ENCODE data around the gene GOLGA8M. TPM values are rescaled to one million over a fixed set of nuclear protein-coding genes. Genes with fewer than 3 reads are reported as not detected.
"Not testable (repeated sequence)": the region's sequence is repeated elsewhere in the genome, so short reads cannot be mapped to it uniquely, and the experiment has no call there.

GOLGA8M gene
- polyA plus RNA-seq, 1 donor, result 1.4 TPM

DNA sequence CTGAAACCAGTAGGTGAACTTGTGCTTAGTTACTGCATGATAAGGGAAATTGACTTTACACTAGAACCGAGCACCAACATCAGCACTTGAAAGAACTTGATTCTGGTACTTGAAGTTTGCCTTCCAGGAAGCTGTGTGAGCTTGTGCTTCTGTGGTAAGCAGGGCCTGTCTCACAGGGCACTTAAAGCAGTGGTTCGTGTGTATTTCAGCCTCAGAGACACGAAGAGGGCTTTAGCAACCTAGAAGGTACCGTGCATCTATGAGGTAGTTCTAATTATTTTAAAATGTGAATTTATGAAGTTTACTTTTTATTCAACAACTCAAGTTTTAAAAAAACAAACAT is 56.2 kb downstream of the GOLGA8M start:
- not testable (repeated sequence) for DNase-seq

DNA sequence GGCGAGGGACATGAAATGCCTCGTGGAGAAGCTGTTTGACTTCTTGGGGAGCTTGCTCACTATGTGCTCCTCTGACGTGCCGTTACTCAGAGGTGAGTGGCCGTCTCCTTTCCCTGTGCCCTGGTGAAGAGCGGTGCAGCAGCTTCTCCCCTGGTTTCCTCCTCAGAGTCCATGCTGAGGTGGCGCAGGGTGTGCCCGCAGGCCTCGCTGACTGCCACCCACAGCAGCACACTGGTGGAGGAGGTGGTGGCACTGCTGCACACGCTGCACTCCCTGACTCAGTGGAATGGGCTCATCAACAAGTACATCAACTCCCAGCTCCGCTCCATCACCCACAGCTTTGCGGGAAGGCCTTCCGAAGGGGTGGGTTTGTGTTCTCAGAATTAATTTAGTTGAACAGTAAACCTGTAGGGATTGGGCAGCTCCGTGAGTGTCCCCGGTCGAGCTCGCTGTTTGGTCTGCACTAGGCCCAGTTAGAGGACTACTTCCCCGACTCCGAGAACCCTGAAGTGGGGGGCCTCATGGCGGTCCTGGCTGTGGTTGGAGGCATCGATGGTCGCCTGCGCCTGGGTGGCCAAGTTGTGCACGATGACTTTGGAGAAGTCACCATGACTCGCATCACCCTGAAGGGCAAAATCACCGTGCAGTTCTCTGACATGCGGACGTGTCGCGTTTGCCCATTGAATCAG is 56.7 kb downstream of the GOLGA8M start:
- DNase-seq, result not testable (repeated sequence)

DNA sequence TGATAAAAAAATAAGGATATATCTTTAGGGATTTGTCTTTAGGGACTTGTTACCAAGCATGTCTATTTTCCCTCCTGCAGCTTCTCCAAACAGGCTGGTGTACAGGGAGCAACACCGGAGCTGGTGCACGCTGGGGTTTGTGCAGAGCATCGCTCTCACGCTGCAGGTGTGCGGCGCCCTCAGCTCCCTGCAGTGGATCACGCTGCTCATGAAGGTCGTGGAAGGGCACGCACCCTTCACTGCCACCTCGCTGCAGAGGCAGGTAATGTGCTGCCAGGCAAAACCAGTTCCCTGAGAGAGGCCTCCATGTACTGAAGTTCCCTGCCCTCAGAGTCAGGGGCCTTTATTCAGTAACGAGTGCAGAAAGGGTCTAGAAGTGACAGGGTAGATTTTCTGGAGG is 58.0 kb downstream of the GOLGA8M start:
- DNase-seq, result not testable (repeated sequence)

DNA sequence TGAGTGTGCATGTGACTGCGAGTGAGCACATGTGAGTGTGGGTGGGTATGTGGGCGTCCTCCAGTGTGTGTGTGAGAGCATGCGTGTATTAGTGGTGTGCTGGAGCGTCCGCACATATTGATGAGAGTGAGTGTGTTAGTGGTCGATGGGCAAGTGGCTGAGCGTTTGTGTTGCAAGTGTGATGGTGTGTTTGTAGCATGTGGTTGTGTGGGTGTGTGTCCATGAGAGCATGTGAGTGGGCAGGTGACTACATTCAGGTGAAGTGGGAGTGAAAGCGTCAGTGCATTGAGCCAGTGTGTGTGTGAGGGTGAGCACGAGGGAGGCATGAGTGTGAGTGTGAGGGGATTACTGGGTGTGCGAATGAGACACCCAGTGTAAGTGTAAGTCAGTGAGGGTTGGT is 59.7 kb downstream of the GOLGA8M start:
- not testable (repeated sequence) for DNase-seq

Other genes with a start within 250 kb of the GOLGA8M start
- gene GOLGA8G, start 179.4 kb downstream of the GOLGA8M start, polyA plus RNA-seq (ENCODE audit: insufficient read length), result not detected
- gene GOLGA6L25, start 158.9 kb downstream of the GOLGA8M start, polyA plus RNA-seq (ENCODE audit: insufficient read length), result not detected
- gene GOLGA6L7, start 136.2 kb upstream of the GOLGA8M start, polyA plus RNA-seq (ENCODE audit: insufficient read length), result not detected
- gene APBA2, start 173.6 kb upstream of the GOLGA8M start, polyA plus RNA-seq (ENCODE audit: insufficient read length), result 4.4 TPM